ENCODE measurements around the gene TUBGCP3.

GRCh38 chr13:112579310-112579843 is 8.6 kb downstream of the TUBGCP3 start:
- TF ChIP-seq POLR2A (IDR thresholded peaks at IDR 0.05; ENCODE audit: borderline replicate concordance, extremely low read depth, insufficient read depth, insufficient read length): no peak
- TF ChIP-seq CTCF (IDR thresholded peaks at IDR 0.05 in 2 of 3, conservative IDR thresholded peaks at IDR 0.05 in 1 of 3; ENCODE audit: borderline replicate concordance in 1 of 3, insufficient read depth in 1 of 3, low read depth in 2 of 3, low read length in 2 of 3): no peak
- TF ChIP-seq, protein P1, sequence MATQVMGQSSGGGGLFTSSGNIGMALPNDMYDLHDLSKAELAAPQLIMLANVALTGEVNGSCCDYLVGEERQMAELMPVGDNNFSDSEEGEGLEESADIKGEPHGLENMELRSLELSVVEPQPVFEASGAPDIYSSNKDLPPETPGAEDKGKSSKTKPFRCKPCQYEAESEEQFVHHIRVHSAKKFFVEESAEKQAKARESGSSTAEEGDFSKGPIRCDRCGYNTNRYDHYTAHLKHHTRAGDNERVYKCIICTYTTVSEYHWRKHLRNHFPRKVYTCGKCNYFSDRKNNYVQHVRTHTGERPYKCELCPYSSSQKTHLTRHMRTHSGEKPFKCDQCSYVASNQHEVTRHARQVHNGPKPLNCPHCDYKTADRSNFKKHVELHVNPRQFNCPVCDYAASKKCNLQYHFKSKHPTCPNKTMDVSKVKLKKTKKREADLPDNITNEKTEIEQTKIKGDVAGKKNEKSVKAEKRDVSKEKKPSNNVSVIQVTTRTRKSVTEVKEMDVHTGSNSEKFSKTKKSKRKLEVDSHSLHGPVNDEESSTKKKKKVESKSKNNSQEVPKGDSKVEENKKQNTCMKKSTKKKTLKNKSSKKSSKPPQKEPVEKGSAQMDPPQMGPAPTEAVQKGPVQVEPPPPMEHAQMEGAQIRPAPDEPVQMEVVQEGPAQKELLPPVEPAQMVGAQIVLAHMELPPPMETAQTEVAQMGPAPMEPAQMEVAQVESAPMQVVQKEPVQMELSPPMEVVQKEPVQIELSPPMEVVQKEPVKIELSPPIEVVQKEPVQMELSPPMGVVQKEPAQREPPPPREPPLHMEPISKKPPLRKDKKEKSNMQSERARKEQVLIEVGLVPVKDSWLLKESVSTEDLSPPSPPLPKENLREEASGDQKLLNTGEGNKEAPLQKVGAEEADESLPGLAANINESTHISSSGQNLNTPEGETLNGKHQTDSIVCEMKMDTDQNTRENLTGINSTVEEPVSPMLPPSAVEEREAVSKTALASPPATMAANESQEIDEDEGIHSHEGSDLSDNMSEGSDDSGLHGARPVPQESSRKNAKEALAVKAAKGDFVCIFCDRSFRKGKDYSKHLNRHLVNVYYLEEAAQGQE (IDR thresholded peaks at IDR 0.05; ENCODE audit: low read depth): no peak
- no peak for TF ChIP-seq SP1 (IDR thresholded peaks at IDR 0.05; ENCODE audit: low read depth)
- TF ChIP-seq, protein P2, sequence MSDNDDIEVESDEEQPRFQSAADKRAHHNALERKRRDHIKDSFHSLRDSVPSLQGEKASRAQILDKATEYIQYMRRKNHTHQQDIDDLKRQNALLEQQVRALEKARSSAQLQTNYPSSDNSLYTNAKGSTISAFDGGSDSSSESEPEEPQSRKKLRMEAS (IDR thresholded peaks at IDR 0.05): no peak
- no peak for TF ChIP-seq POLR2AphosphoS5 (IDR thresholded peaks at IDR 0.05; ENCODE audit: low read depth, low read length)
- TF ChIP-seq TCF7L2 (IDR thresholded peaks at IDR 0.05; ENCODE audit: borderline replicate concordance, extremely low read depth, insufficient read depth, insufficient read length): no peak
- TF ChIP-seq SRF (IDR thresholded peaks at IDR 0.05; ENCODE audit: low read depth): no peak
- no peak for TF ChIP-seq YY1 (IDR thresholded peaks at IDR 0.05; ENCODE audit: extremely low read depth, insufficient replicate concordance, low read depth, low read length)

Measured in HCT116 (cell line).